HCT116 (cell line): Measurements from ENCODE around the gene SMIM14. TPM values are rescaled to one million over a fixed set of nuclear protein-coding genes. Genes with fewer than 3 reads are reported as not detected.
"Not testable (repeated sequence)": the region's sequence is repeated elsewhere in the genome, so short reads cannot be mapped to it uniquely, and the experiment has no call there.

Source experiments
- ATAC-seq: fragments of 200-7000 bp; cut with Tn5 transposase; 2 replicates; pipeline ENCODE4 v1.9.1; 2020; ENCODE audit warnings: mild to moderate bottlenecking, moderate library complexity
- BruUV-seq: library from RNA; stranded (reverse); fragments of 400-500 nt; replicated peaks from 2 replicates; lab custom pipeline; 2021; lab: Mats Ljungman, UMichigan
- CTCF ChIA-PET: fragments of 300-600 bp; sonication (Branson Sonifier 250); formaldehyde crosslinking; loops from one replicate; lab custom pipeline; 2021; ENCODE audit warnings: antibody characterized with exemption; lab: Charles Lee
- POLR2A ChIA-PET: fragments of 300-600, 350-600 bp; sonication (Branson Sonifier 250); formaldehyde crosslinking; loops from one replicate; lab custom pipeline; 2021; ENCODE audit warnings: antibody characterized with exemption; lab: Charles Lee
- RAD21 ChIA-PET, 2 experiments: fragments of 300-600 bp; sonication (Branson Sonifier 250); formaldehyde crosslinking; loops; one replicate each; lab custom pipeline; 2023; ENCODE audit warnings: low total read pairs in 2 of 2; ENCODE audit not compliant: uncharacterized antibody in 2 of 2, unreplicated experiment in 2 of 2, low non-redundant PET in 1 of 2; lab: Charles Lee
- DNase-seq: peaks from one replicate; pipeline ENCODE4 v3.0.0-alpha.2; 2010; ENCODE audit warnings: low read depth, low spot score
- H2AFZ ChIP-seq: fragments of 200-600 bp; shearing (Covaris generic), sonication (generic); 2 replicates; pipeline ENCODE4 v1.6.1; 2017; ENCODE audit warnings: low read depth, mixed run types, mixed read lengths, antibody characterized with exemption, low read length; ENCODE audit not compliant: poor library complexity, severe bottlenecking
- H3K27ac ChIP-seq: 2 replicates; pipeline ENCODE4 v1.5.1; 2012; ENCODE audit warnings: low read depth, low read length
- H3K27me3 ChIP-seq: fragments of 200-600 bp; sonication (generic); 2 replicates; pipeline ENCODE4 v1.6.1; 2016; ENCODE audit warnings: mixed run types, low read length, mixed read lengths; ENCODE audit not compliant: insufficient read depth
- H3K36me3 ChIP-seq, 2 experiments: fragments of 200-500 bp in 1 of 2; fragments of 200-600 bp in 1 of 2; sonication (Bioruptor generic) in 1 of 2; sonication (generic) in 1 of 2; 2 replicates each; pipeline versions ENCODE4 v1.5.1 to v1.6.1; 2014 to 2016; ENCODE audit warnings: low read length in 2 of 2, inconsistent platforms in 1 of 2, mixed read lengths in 1 of 2, mixed run types in 1 of 2; ENCODE audit not compliant: insufficient read depth in 2 of 2, control insufficient read depth in 1 of 2
- H3K4me1 ChIP-seq, 2 experiments: fragments of 200-600 bp in 1 of 2; sonication (generic) in 1 of 2; 2 replicates each; pipeline versions ENCODE4 v1.5.1 to v1.6.1; 2012 to 2017; ENCODE audit warnings: low read length in 2 of 2, inconsistent platforms in 1 of 2, mild to moderate bottlenecking in 1 of 2, mixed read lengths in 1 of 2, mixed run types in 1 of 2, moderate library complexity in 1 of 2; ENCODE audit not compliant: insufficient read depth in 2 of 2, control insufficient read depth in 1 of 2
- H3K4me2 ChIP-seq: fragments of 200-600 bp; sonication (generic); 2 replicates; pipeline ENCODE4 v1.6.1; 2017; ENCODE audit warnings: mixed run types, low read length, mixed read lengths
- H3K4me3 ChIP-seq, 2 experiments: fragments of 200-600 bp in 1 of 2; sonication (generic) in 1 of 2; replicated peaks in 1 of 2; 2 replicates each; pipeline ENCODE4 v1.5.1; 2011 to 2016; ENCODE audit warnings: low read length in 2 of 2, control low read depth in 1 of 2, low read depth in 1 of 2, mild to moderate bottlenecking in 1 of 2, mixed read lengths in 1 of 2, mixed run types in 1 of 2
- H3K79me2 ChIP-seq: fragments of 200-600 bp; sonication (generic); 2 replicates; pipeline ENCODE4 v1.6.1; 2017; ENCODE audit warnings: mild to moderate bottlenecking, mixed run types, low read length, moderate library complexity, mixed read lengths; ENCODE audit not compliant: insufficient read depth
- H3K9ac ChIP-seq: fragments of 200-600 bp; sonication (generic); 2 replicates; pipeline ENCODE4 v1.6.1; 2016; ENCODE audit warnings: low read length, mixed read lengths
- H3K9me2 ChIP-seq: fragments of 200-600 bp; sonication (generic), shearing (Covaris generic); 2 replicates; pipeline ENCODE4 v1.6.1; 2017; ENCODE audit warnings: mixed run types, mild to moderate bottlenecking, moderate library complexity; ENCODE audit not compliant: insufficient read depth
- H3K9me3 ChIP-seq, 2 experiments: fragments of 200-500 bp in 1 of 2; fragments of 200-600 bp in 1 of 2; sonication (Bioruptor generic) in 1 of 2; sonication (generic) in 1 of 2; 2 replicates each; pipeline ENCODE4 v1.6.1; 2014 to 2017; ENCODE audit warnings: low read length in 2 of 2, mixed read lengths in 2 of 2, inconsistent platforms in 1 of 2, low read depth in 1 of 2, mild to moderate bottlenecking in 1 of 2, mixed run types in 1 of 2, moderate library complexity in 1 of 2; ENCODE audit not compliant: control insufficient read depth in 1 of 2, insufficient read depth in 1 of 2
- H4K20me1 ChIP-seq: fragments of 200-600 bp; sonication (generic), shearing (Covaris generic); 2 replicates; pipeline ENCODE4 v1.6.1; 2017; ENCODE audit warnings: mixed run types, mild to moderate bottlenecking, moderate library complexity; ENCODE audit not compliant: insufficient read depth
- CBX3 ChIP-seq: IDR thresholded peaks from 2 replicates; pipeline ENCODE4 v1.6.1; 2012; ENCODE audit warnings: low read depth
- EGR1 ChIP-seq: IDR thresholded peaks from 2 replicates; pipeline ENCODE4 v1.6.1; 2012; ENCODE audit warnings: low read depth
- ELF1 ChIP-seq: IDR thresholded peaks from 2 replicates; pipeline ENCODE4 v1.6.1; 2012; ENCODE audit warnings: low read depth, borderline replicate concordance
- EZH2phosphoT487 ChIP-seq: fragments of 200-600 bp; IDR thresholded peaks from 2 replicates; pipeline ENCODE4 v1.6.1; 2018; ENCODE audit warnings: antibody characterized with exemption, borderline replicate concordance
- JUND ChIP-seq: IDR thresholded peaks from 2 replicates; pipeline ENCODE4 v1.6.1; 2012
- RAD21 ChIP-seq: IDR thresholded peaks from 2 replicates; pipeline ENCODE4 v1.6.1; 2012; ENCODE audit warnings: low read depth, mild to moderate bottlenecking
- SP1 ChIP-seq: IDR thresholded peaks from 2 replicates; pipeline ENCODE4 v1.6.1; 2012; ENCODE audit warnings: low read depth
- SRF ChIP-seq: IDR thresholded peaks from 2 replicates; pipeline ENCODE4 v1.6.1; 2012; ENCODE audit warnings: low read depth
- TCF7L2 ChIP-seq: IDR thresholded peaks from 2 replicates; pipeline ENCODE4 v1.7.0; 2011; ENCODE audit warnings: borderline replicate concordance, inconsistent platforms; ENCODE audit not compliant: insufficient read depth, insufficient read length; ENCODE audit errors: extremely low read depth
- YY1 ChIP-seq: IDR thresholded peaks from 2 replicates; pipeline ENCODE4 v1.6.1; 2011; ENCODE audit warnings: low read length, low read depth, moderate library complexity, mild to moderate bottlenecking; ENCODE audit not compliant: insufficient replicate concordance; ENCODE audit errors: extremely low read depth
- ZFX ChIP-seq: fragments of 450-650 bp; IDR thresholded peaks from 2 replicates; pipeline ENCODE4 v1.6.1; 2017
- intact Hi-C: fragments of 100-400 bp; cut with micrococcal nuclease; formaldehyde crosslinking; loops from 2 replicates; pipeline ENCODE4 v1.10.0; 2022
- total RNA-seq: library from RNA; stranded (reverse); gene quantifications from one replicate; pipeline ENCODE4 v1.2.1, GENCODE V29; 2021; ENCODE audit not compliant: unreplicated experiment
- TF ChIP-seq, protein P1 (sequence below): IDR thresholded peaks from 2 replicates; pipeline ENCODE4 v1.6.1; 2012; ENCODE audit warnings: low read depth
- TF ChIP-seq, protein P2 (sequence below): IDR thresholded peaks from 2 replicates; pipeline ENCODE4 v1.6.1; 2011; ENCODE audit warnings: mild to moderate bottlenecking, low read length, moderate library complexity; ENCODE audit not compliant: insufficient replicate concordance; ENCODE audit errors: extremely low read depth
- TF ChIP-seq, protein P3 (sequence below), 3 experiments: fragments of 200-600 bp in 1 of 3; sonication (generic) in 1 of 3; IDR thresholded peaks in 2 of 3; conservative IDR thresholded peaks in 1 of 3; 2 replicates each; pipeline ENCODE4 v1.5.1; 2012 to 2017; ENCODE audit warnings: low read depth in 2 of 3, low read length in 2 of 3, antibody characterized with exemption in 1 of 3, borderline replicate concordance in 1 of 3, control low read depth in 1 of 3, mild to moderate bottlenecking in 1 of 3, mixed read lengths in 1 of 3, mixed run types in 1 of 3, moderate library complexity in 1 of 3; ENCODE audit not compliant: insufficient read depth in 1 of 3
- TF ChIP-seq, protein P4 (sequence below): IDR thresholded peaks from 2 replicates; pipeline ENCODE4 v1.6.1; 2012

The SMIM14 gene
- total RNA-seq, 1 experiment from 2014 or later: 21.6 TPM

DNA sequence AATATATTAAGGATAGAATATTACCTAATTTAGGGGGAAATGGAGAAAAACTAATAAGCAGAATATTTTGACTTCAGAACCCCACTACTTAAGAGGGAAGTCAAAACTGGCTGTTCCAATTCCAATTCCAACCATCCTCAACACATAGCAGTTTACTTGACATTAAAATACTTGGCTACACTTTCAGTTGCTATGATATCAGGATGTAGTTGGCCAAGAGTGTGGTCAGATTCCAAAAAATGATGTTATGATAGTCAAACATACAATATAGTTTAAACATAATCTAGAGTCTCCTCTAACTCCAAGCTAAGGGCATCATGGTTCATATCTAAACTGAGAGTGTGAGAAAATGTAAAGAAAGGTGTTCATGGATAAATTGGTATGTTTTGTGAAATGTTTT, 16.5 kb upstream of the SMIM14 start:
- H3K27me3 ChIP-seq: no peaks in the 10 kb centered on the region
- H3K27ac ChIP-seq: no peak overlapping the region
- H4K20me1 ChIP-seq: no peaks in the 10 kb centered on the region
- no peak overlapping the region for H2AFZ ChIP-seq
- intact Hi-C loops: no loop called here
- BruUV-seq: no TSS peak
- H3K4me2 ChIP-seq: no peak overlapping the region
- H3K9ac ChIP-seq: no peak overlapping the region
- H3K36me3 ChIP-seq: no peaks in the 10 kb centered on the region
- ChIA-PET RAD21 (no interaction called here), POLR2A (no interaction called here), CTCF (no interaction called here)
- H3K4me1 ChIP-seq: no peaks in the 10 kb centered on the region
- TF ChIP-seq TCF7L2: no peak
- no peak for TF ChIP-seq SP1
- no peak for TF ChIP-seq RAD21
- TF ChIP-seq, protein P1, sequence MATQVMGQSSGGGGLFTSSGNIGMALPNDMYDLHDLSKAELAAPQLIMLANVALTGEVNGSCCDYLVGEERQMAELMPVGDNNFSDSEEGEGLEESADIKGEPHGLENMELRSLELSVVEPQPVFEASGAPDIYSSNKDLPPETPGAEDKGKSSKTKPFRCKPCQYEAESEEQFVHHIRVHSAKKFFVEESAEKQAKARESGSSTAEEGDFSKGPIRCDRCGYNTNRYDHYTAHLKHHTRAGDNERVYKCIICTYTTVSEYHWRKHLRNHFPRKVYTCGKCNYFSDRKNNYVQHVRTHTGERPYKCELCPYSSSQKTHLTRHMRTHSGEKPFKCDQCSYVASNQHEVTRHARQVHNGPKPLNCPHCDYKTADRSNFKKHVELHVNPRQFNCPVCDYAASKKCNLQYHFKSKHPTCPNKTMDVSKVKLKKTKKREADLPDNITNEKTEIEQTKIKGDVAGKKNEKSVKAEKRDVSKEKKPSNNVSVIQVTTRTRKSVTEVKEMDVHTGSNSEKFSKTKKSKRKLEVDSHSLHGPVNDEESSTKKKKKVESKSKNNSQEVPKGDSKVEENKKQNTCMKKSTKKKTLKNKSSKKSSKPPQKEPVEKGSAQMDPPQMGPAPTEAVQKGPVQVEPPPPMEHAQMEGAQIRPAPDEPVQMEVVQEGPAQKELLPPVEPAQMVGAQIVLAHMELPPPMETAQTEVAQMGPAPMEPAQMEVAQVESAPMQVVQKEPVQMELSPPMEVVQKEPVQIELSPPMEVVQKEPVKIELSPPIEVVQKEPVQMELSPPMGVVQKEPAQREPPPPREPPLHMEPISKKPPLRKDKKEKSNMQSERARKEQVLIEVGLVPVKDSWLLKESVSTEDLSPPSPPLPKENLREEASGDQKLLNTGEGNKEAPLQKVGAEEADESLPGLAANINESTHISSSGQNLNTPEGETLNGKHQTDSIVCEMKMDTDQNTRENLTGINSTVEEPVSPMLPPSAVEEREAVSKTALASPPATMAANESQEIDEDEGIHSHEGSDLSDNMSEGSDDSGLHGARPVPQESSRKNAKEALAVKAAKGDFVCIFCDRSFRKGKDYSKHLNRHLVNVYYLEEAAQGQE: no peak
- TF ChIP-seq, protein P2, sequence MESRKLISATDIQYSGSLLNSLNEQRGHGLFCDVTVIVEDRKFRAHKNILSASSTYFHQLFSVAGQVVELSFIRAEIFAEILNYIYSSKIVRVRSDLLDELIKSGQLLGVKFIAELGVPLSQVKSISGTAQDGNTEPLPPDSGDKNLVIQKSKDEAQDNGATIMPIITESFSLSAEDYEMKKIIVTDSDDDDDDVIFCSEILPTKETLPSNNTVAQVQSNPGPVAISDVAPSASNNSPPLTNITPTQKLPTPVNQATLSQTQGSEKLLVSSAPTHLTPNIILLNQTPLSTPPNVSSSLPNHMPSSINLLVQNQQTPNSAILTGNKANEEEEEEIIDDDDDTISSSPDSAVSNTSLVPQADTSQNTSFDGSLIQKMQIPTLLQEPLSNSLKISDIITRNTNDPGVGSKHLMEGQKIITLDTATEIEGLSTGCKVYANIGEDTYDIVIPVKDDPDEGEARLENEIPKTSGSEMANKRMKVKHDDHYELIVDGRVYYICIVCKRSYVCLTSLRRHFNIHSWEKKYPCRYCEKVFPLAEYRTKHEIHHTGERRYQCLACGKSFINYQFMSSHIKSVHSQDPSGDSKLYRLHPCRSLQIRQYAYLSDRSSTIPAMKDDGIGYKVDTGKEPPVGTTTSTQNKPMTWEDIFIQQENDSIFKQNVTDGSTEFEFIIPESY: no peak
- TF ChIP-seq YY1: no peak
- TF ChIP-seq EZH2phosphoT487: no peak
- no peak for TF ChIP-seq SRF
- no peak for TF ChIP-seq EGR1
- no peak for TF ChIP-seq JUND
- TF ChIP-seq ZFX: no peak
- TF ChIP-seq, protein P3, sequence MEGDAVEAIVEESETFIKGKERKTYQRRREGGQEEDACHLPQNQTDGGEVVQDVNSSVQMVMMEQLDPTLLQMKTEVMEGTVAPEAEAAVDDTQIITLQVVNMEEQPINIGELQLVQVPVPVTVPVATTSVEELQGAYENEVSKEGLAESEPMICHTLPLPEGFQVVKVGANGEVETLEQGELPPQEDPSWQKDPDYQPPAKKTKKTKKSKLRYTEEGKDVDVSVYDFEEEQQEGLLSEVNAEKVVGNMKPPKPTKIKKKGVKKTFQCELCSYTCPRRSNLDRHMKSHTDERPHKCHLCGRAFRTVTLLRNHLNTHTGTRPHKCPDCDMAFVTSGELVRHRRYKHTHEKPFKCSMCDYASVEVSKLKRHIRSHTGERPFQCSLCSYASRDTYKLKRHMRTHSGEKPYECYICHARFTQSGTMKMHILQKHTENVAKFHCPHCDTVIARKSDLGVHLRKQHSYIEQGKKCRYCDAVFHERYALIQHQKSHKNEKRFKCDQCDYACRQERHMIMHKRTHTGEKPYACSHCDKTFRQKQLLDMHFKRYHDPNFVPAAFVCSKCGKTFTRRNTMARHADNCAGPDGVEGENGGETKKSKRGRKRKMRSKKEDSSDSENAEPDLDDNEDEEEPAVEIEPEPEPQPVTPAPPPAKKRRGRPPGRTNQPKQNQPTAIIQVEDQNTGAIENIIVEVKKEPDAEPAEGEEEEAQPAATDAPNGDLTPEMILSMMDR (IDR thresholded peaks at IDR 0.05 in 2 of 3, conservative IDR thresholded peaks at IDR 0.05 in 1 of 3; ENCODE audit: borderline replicate concordance in 1 of 3, insufficient read depth in 1 of 3, low read depth in 2 of 3, low read length in 2 of 3): no peak
- no peak for TF ChIP-seq CBX3
- TF ChIP-seq, protein P4, sequence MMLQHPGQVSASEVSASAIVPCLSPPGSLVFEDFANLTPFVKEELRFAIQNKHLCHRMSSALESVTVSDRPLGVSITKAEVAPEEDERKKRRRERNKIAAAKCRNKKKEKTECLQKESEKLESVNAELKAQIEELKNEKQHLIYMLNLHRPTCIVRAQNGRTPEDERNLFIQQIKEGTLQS: no peak
- TF ChIP-seq ELF1: no peak
- H3K79me2 ChIP-seq: no peaks in the 10 kb centered on the region
- H3K4me3 ChIP-seq: no peak overlapping the region
- H3K9me2 ChIP-seq: no peaks in the 10 kb centered on the region
- DNase-seq (no peak), ATAC-seq (no peak)
- H3K9me3 ChIP-seq: no peaks in the 10 kb centered on the region

DNA sequence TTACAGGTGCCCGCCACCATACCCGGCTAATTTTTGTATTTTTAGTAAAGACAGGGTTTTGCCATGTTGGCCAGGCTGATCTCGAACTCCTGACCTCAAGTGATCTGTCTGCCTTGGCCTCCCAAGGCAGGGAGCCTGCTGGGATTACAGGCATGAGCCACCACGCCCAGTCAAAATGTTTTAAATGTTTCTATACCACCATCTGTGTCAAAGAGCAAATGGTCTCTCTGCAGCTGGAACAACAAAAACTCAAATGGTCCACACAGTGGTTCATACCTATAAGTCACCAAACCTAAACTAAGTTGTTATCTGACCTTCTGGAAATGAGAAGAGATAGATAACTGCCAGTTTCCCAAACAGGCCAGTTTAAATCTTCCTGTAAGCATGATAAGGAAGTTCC, 12.9 kb upstream of the SMIM14 start:
- CTCF ChIA-PET, BruUV-seq, ATAC-seq, H4K20me1 ChIP-seq, H3K4me2 ChIP-seq, H3K4me3 ChIP-seq, H3K9ac ChIP-seq, H3K9me3 ChIP-seq, H2AFZ ChIP-seq, H3K27ac ChIP-seq, H3K9me2 ChIP-seq, H3K27me3 ChIP-seq, H3K79me2 ChIP-seq, RAD21 ChIA-PET, DNase-seq, intact Hi-C loops, H3K4me1 ChIP-seq, POLR2A ChIA-PET, H3K36me3 ChIP-seq: not testable (repeated sequence)
